SK-N-SH treated with all-trans-retinoic acid at 6 μM for 48 hours (cell line): ENCODE measurements around the gene TMEM141.
A peak's percentile ranks its signal among the peaks of the same experiment; 100 is the strongest.

ENCODE experiments used
- ATAC-seq: fragments of 200-7000 bp; cut with Tn5 transposase; 3 replicates; pipeline ENCODE4 v1.9.1; 2020; ENCODE audit warnings: mild to moderate bottlenecking, moderate library complexity
- ZNF70 ChIP-seq: fragments of 450-650 bp; formaldehyde crosslinking; IDR thresholded peaks from 2 replicates; pipeline ENCODE4 v1.5.0; 2020; ENCODE audit warnings: mild to moderate bottlenecking, moderate library complexity

The TMEM141 gene

DNA sequence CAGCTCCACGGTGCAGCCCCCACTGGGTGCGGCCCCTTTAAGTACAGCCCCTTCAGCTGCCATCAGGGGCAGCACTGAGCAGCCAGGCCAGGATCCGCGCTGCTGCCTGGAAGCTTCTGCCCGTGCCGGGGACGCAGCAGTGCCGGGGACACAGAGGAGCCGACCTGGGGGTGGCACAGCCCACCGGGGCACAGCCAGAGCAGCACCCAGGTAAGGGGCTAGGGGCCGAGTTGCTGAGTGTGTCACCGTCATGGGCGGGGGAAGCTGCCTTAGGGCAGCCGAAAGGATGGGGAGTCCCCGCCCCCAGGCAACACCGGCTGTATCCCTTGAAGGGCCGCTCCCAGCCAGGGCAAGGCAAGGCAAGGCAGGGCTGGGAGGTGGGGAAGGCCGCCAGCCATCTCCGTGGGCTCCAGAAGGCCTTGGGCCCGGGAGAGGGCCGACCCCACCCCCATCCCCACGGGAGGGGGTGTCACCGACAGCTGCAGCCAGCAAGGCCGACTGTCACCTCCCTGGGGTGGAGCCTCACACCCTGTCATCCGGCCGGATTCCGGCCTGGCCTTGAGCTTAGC is 51.3 kb downstream of the TMEM141 start, which contains the start of gene AJM1:
Gene AJM1 (plus strand): TSS at position 99 of the 569 bp plus-strand sequence. CDS start 1,937 bp downstream, outside the sequence.
- TF ChIP-seq ZNF70 (CRISPR knock-in tag), result peak; percentile 73
- TF ChIP-seq, all 23 proteins: peak for 1; not testable (repeated sequence) for 22
- ATAC-seq, result peak; percentile 85
